ENCODE measurements around the gene SH2D4B.

The SH2D4B gene

DNA sequence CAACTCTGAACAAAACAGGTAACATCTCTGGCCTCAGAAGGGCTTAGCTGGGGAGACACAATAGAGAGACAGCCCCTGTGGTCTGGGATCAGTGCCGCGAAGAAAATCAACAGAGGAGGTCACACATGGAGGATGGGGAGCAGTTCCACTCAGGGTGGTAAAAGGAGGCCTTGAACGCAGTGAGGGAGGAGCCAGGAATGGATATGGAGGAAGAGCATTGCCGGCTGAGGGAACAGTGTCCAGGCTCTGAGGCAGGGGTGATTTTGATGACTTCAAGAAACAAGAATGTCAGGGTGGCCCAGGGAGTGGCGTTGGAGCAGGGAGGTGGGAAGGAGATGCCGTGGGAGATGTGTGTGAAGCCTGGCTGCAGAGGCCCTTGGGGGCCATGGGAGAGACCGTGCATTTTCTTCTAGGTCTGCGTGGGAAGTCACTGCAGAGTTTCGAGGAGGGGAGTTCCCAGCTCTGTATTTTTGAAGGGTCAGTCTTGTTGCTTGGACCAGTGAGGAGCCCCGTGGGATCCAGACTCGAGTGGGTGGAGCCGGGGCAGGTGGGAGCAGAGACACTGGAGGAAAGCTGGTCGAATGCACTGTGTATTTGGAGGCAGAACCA is 35.7 kb upstream of the SH2D4B start:
- Histone ChIP-seq H3K27me3 (ENCODE audit: insufficient read depth, low read length) (no peaks in the 10 kb centered on the region), H3K9me3 (ENCODE audit: low read length) (no peaks in the 10 kb centered on the region), H3K27ac (ENCODE audit: low read depth, low read length, poor library complexity, severe bottlenecking) (peak overlapping the region; percentile 68), H3K4me2 (ENCODE audit: low read length) (no peak overlapping the region), H2AFZ (ENCODE audit: low read length) (no peak overlapping the region), H3K36me3 (ENCODE audit: insufficient read depth, low read length) (peaks cover 12% of the 10 kb centered on the region; the same call in 1 of the 2 replicates), H3K4me3 (ENCODE audit: low read depth, low read length, poor library complexity, severe bottlenecking) (no peak overlapping the region), H3F3A (ENCODE audit: insufficient read depth, low read length) (no peaks in the 10 kb centered on the region), H4K20me1 (ENCODE audit: insufficient read depth, low read length) (no peaks in the 10 kb centered on the region), H3K4me1 (ENCODE audit: insufficient read depth, low read length, severe bottlenecking) (peaks cover 55% of the 10 kb centered on the region), H3K79me2 (ENCODE audit: insufficient read depth, low read length) (0 out of 2 replicates have a peak, but pooled peaks cover under 1% of the 10 kb centered on the region), H3K9me2 (ENCODE audit: low read depth, low read length) (no peaks in the 10 kb centered on the region), H3K9ac (ENCODE audit: low read length) (no peak overlapping the region)
- TF ChIP-seq EZH2 (IDR thresholded peaks at IDR 0.05; ENCODE audit: borderline replicate concordance, low read length): no peak
- TF ChIP-seq, protein P1, sequence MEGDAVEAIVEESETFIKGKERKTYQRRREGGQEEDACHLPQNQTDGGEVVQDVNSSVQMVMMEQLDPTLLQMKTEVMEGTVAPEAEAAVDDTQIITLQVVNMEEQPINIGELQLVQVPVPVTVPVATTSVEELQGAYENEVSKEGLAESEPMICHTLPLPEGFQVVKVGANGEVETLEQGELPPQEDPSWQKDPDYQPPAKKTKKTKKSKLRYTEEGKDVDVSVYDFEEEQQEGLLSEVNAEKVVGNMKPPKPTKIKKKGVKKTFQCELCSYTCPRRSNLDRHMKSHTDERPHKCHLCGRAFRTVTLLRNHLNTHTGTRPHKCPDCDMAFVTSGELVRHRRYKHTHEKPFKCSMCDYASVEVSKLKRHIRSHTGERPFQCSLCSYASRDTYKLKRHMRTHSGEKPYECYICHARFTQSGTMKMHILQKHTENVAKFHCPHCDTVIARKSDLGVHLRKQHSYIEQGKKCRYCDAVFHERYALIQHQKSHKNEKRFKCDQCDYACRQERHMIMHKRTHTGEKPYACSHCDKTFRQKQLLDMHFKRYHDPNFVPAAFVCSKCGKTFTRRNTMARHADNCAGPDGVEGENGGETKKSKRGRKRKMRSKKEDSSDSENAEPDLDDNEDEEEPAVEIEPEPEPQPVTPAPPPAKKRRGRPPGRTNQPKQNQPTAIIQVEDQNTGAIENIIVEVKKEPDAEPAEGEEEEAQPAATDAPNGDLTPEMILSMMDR (IDR thresholded peaks at IDR 0.05; ENCODE audit: low read length): no peak

DNA sequence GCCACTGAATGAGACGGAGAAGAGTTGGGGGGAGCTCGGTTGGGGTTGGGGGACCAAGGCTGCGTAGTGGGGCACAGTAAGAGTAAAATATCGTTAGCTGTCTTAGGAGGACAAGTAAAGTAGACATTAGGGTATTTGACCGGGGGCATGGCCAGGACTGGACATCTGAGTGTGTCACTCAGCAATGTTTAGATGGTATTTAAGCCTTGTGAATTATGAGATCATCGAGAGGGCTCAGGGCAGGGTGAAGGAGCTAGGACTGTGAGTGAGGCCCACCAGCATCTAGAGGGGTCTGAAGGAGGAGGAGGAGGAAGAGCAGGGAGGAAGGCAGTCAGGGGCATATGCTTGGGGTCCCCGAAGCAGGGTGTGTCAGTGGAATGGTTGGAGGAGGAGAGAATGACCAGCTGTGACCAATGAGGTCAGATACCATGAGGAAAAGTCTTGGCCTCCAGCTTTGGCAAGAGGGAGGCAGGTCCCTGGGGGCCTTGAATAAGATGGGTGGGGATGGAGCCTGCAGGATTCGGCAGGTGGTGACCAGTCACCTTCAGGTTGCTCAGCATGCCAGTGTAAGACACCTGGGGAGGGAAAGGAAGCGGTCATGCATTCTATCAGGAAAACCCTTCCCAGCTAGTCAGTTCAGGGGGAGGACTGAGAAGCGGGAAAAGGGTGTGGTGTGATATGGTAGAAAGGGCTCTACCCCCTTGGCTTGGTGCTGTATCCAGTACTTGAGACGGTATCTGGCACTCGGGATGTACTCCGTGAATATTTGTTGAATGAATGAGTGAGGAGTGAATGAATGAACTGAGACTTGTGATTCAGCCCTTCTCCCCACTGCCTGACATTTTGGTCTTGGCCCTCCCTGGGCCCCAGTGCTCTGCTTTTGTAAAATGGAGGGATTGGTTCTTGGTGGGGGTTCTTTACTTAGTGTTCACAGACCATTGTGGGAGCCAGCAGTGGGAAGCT is 34.8 kb upstream of the SH2D4B start:
- Histone ChIP-seq H3K27ac (ENCODE audit: low read depth, low read length, poor library complexity, severe bottlenecking) (peak overlapping the region; percentile 69), H3K9me3 (ENCODE audit: low read length) (no peaks in the 10 kb centered on the region), H3K79me2 (ENCODE audit: insufficient read depth, low read length) (no peaks in the 10 kb centered on the region), H3F3A (ENCODE audit: insufficient read depth, low read length) (no peaks in the 10 kb centered on the region), H3K36me3 (ENCODE audit: insufficient read depth, low read length) (0 out of 2 replicates have a peak, but pooled peaks cover 12% of the 10 kb centered on the region), H3K4me2 (ENCODE audit: low read length) (no peak overlapping the region), H3K9ac (ENCODE audit: low read length) (no peak overlapping the region), H3K4me3 (ENCODE audit: low read depth, low read length, poor library complexity, severe bottlenecking) (no peak overlapping the region), H3K27me3 (ENCODE audit: insufficient read depth, low read length) (no peaks in the 10 kb centered on the region), H4K20me1 (ENCODE audit: insufficient read depth, low read length) (no peaks in the 10 kb centered on the region), H3K4me1 (ENCODE audit: insufficient read depth, low read length, severe bottlenecking) (peaks cover 54% of the 10 kb centered on the region), H2AFZ (ENCODE audit: low read length) (no peak overlapping the region), H3K9me2 (ENCODE audit: low read depth, low read length) (no peaks in the 10 kb centered on the region)
- TF ChIP-seq EZH2 (IDR thresholded peaks at IDR 0.05; ENCODE audit: borderline replicate concordance, low read length): no peak
- TF ChIP-seq, protein P1 (IDR thresholded peaks at IDR 0.05; ENCODE audit: low read length): no peak

DNA sequence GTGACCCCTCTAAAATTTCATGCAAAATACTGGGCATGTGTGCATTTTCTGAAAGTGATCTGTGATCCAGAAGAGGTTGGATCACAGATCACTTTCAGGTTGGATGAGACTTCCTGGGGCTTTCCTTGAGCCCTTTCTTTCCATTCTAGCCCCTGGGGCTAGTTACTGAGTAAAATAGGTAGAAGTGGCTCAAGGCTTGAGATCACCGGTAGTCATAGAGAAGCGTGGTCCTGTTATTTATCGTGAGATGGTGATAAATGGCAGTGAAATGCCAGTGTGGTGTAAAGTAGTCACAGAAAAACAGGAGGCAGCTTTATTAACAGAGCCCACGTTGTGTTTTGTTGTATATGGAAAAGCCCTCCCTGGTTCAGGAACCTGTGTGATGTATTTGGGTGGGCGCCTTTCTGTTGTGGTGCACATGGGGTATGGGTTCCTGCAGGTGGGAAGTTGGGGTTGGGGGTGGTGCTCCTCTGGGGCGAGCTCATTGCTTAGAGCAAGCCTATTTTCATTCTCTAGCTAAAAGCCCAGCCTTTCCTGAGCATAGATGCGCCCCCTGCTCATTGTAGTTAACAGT is 34.0 kb upstream of the SH2D4B start:
- Histone ChIP-seq H3F3A (ENCODE audit: insufficient read depth, low read length) (no peaks in the 10 kb centered on the region), H3K4me2 (ENCODE audit: low read length) (no peak overlapping the region), H3K4me1 (ENCODE audit: insufficient read depth, low read length, severe bottlenecking) (peaks cover 46% of the 10 kb centered on the region), H3K36me3 (ENCODE audit: insufficient read depth, low read length) (peaks cover 16% of the 10 kb centered on the region; the same call in 1 of the 2 replicates), H3K27ac (ENCODE audit: low read depth, low read length, poor library complexity, severe bottlenecking) (peak overlapping the region; percentile 69), H4K20me1 (ENCODE audit: insufficient read depth, low read length) (no peaks in the 10 kb centered on the region), H3K9ac (ENCODE audit: low read length) (no peak overlapping the region), H3K27me3 (ENCODE audit: insufficient read depth, low read length) (no peaks in the 10 kb centered on the region), H3K79me2 (ENCODE audit: insufficient read depth, low read length) (no peaks in the 10 kb centered on the region), H3K9me2 (ENCODE audit: low read depth, low read length) (no peaks in the 10 kb centered on the region), H3K9me3 (ENCODE audit: low read length) (no peaks in the 10 kb centered on the region), H3K4me3 (ENCODE audit: low read depth, low read length, poor library complexity, severe bottlenecking) (no peak overlapping the region), H2AFZ (ENCODE audit: low read length) (no peak overlapping the region)
- TF ChIP-seq, protein P1 (IDR thresholded peaks at IDR 0.05; ENCODE audit: low read length): no peak
- TF ChIP-seq EZH2 (IDR thresholded peaks at IDR 0.05; ENCODE audit: borderline replicate concordance, low read length): no peak

Data from OCI-LY1 (cell line).